Retinal pigment epithelial cell (primary cell): ENCODE data around the gene ROBO4.

Experiments
- DNase-seq: peaks from one replicate; pipeline ENCODE4 v3.0.0-alpha.2; 2010; ENCODE audit warnings: low read depth
- H3K4me3 ChIP-seq: 2 replicates; pipeline ENCODE4 v1.5.1; 2011; ENCODE audit warnings: mild to moderate bottlenecking, low read length, control low read depth, moderate library complexity
- CTCF ChIP-seq: conservative IDR thresholded peaks from 2 replicates; pipeline ENCODE4 v1.5.1; 2011; ENCODE audit warnings: low read depth, low read length, control low read depth, inconsistent platforms

The ROBO4 gene

GRCh38 chr11:124894606-124895430 is 2.8 kb downstream of the ROBO4 start:
- H3K4me3 ChIP-seq, result no peak overlapping the region
- DNase-seq, result no peak
- TF ChIP-seq CTCF, result no peak

- DNase-seq, result no peak
- H3K4me3 ChIP-seq, result no peak overlapping the region
- TF ChIP-seq CTCF, result no peak
Measured at GRCh38 chr11:124893781-124894401, 3.8 kb downstream of the ROBO4 start.

GRCh38 chr11:124892750-124893454 is 4.8 kb downstream of the ROBO4 start:
- no peak for TF ChIP-seq CTCF
- H3K4me3 ChIP-seq, result no peak overlapping the region
- DNase-seq, result no peak

- DNase-seq, result no peak
- H3K4me3 ChIP-seq, result no peak overlapping the region
Measured at GRCh38 chr11:124892146-124892545, 5.5 kb downstream of the ROBO4 start.

GRCh38 chr11:124891373-124891861 is 6.2 kb downstream of the ROBO4 start:
- no peak for DNase-seq
- no peak overlapping the region for H3K4me3 ChIP-seq
- TF ChIP-seq CTCF, result no peak

More at GRCh38 chr11:124892146-124892545, 5.5 kb downstream of the ROBO4 start:
- no peak for TF ChIP-seq CTCF

GRCh38 chr11:124890683-124891372 is 6.8 kb downstream of the ROBO4 start:
- DNase-seq, result no peak
- no peak overlapping the region for H3K4me3 ChIP-seq
- TF ChIP-seq CTCF, result no peak
